HepG2 (cell line): ENCODE results near the gene SLC26A4. TPM values are rescaled to one million over a fixed set of nuclear protein-coding genes. Genes with fewer than 3 reads are reported as not detected.

Source experiments
- ATAC-seq: fragments of 200-7000 bp; cut with Tn5 transposase; 3 replicates; pipeline ENCODE4 v1.9.1; 2020; ENCODE audit warnings: mild to moderate bottlenecking, moderate library complexity
- BruUV-seq: library from RNA; stranded (reverse); fragments of 400-500 nt; replicated peaks from 2 replicates; lab custom pipeline; 2021; lab: Mats Ljungman, UMichigan
- CTCF ChIA-PET: fragments of 300-600 bp; formaldehyde crosslinking; extraction: SDS; loops from one replicate; lab custom pipeline; 2021; ENCODE audit warnings: low total read pairs, inconsistent platforms, low intra/inter-chr PET ratio; lab: Yijun Ruan, JAX
- POLR2A ChIA-PET: fragments of 350-600 bp; sonication (Branson Sonifier 250); formaldehyde crosslinking; loops from one replicate; lab custom pipeline; 2020; ENCODE audit warnings: antibody characterized with exemption, inconsistent platforms; lab: Yijun Ruan, JAX
- DNase-seq: peaks from one replicate; pipeline ENCODE4 v3.0.0-alpha.2; 2015; ENCODE audit warnings: low spot score
- FAIRE-seq: peaks from 3 replicates; lab custom pipeline; 2011; peaks lifted over from hg19 to GRCh38; lab: Jason Lieb, UNC
- H2AFZ ChIP-seq: one replicate; pipeline ENCODE4 v1.6.1; 2011; ENCODE audit warnings: low read length, inconsistent platforms
- H3K27ac ChIP-seq: fragments of 300-600 bp; 3 replicates; pipeline ENCODE4 v1.8.0; 2011; ENCODE audit warnings: mixed run types, mild to moderate bottlenecking, mixed read lengths, low read length, inconsistent platforms; ENCODE audit not compliant: insufficient read depth; ENCODE audit errors: extremely low read length
- H3K27me3 ChIP-seq, 2 experiments: fragments of 200-600 bp in 1 of 2; 2 replicates in 1 of 2; 3 replicates in 1 of 2; pipeline versions ENCODE4 v1.6.0 to v1.8.0; 2011; ENCODE audit warnings: low read length in 2 of 2, mild to moderate bottlenecking in 2 of 2, moderate library complexity in 2 of 2, inconsistent platforms in 1 of 2; ENCODE audit not compliant: insufficient read depth in 2 of 2, control insufficient read depth in 1 of 2
- H3K36me3 ChIP-seq, 2 experiments: fragments of 200-600 bp in 1 of 2; replicated peaks in 1 of 2; 2 replicates in 1 of 2; 3 replicates in 1 of 2; pipeline versions ENCODE4 v1.5.1 to v1.8.0; 2011; ENCODE audit warnings: low read length in 2 of 2, inconsistent platforms in 1 of 2; ENCODE audit not compliant: insufficient read depth in 2 of 2, control insufficient read depth in 1 of 2
- H3K4me1 ChIP-seq: 2 replicates; pipeline ENCODE4 v1.5.1; 2012; ENCODE audit warnings: low read length, inconsistent platforms; ENCODE audit not compliant: insufficient read depth
- H3K4me2 ChIP-seq: 2 replicates; pipeline ENCODE4 v1.6.0; 2011; ENCODE audit warnings: low read depth, low read length, inconsistent platforms
- H3K4me3 ChIP-seq, 3 experiments: fragments of 200-600 bp in 1 of 3; sonication (generic), shearing (Covaris generic) in 1 of 3; replicated peaks in 1 of 3; 2 replicates each; pipeline ENCODE4 v1.5.1; 2011 to 2016; ENCODE audit warnings: low read length in 3 of 3, inconsistent platforms in 2 of 3, low read depth in 2 of 3, mild to moderate bottlenecking in 2 of 3, control low read depth in 1 of 3, mixed read lengths in 1 of 3; ENCODE audit not compliant: insufficient read depth in 1 of 3
- H3K79me2 ChIP-seq: one replicate; pipeline ENCODE4 v1.6.1; 2011; ENCODE audit warnings: low read length, inconsistent platforms; ENCODE audit not compliant: insufficient read depth
- H3K9ac ChIP-seq: 2 replicates; pipeline ENCODE4 v1.6.0; 2011; ENCODE audit warnings: mild to moderate bottlenecking, low read depth, low read length, inconsistent platforms; ENCODE audit not compliant: insufficient read depth
- H3K9me3 ChIP-seq: 2 replicates; pipeline ENCODE4 v1.5.1; 2012; ENCODE audit warnings: mild to moderate bottlenecking, low read length
- H4K20me1 ChIP-seq: 2 replicates; pipeline ENCODE4 v1.6.0; 2011; ENCODE audit warnings: inconsistent platforms, mild to moderate bottlenecking, low read length, moderate library complexity; ENCODE audit not compliant: insufficient read depth
- ISL2 ChIP-seq: sonication (generic); formaldehyde crosslinking; IDR thresholded peaks from 2 replicates; pipeline ENCODE4 v1.5.0; 2020; ENCODE audit warnings: missing genetic modification reagents
- JARID2 ChIP-seq: sonication (generic); formaldehyde crosslinking; IDR thresholded peaks from 2 replicates; pipeline ENCODE4 v1.8.1; 2023; ENCODE audit warnings: missing genetic modification reagents, inconsistent platforms; ENCODE audit not compliant: insufficient replicate concordance
- LCORL ChIP-seq, 2 experiments: fragments of 450-650 bp in 1 of 2; sonication (generic) in 1 of 2; formaldehyde crosslinking in 1 of 2; IDR thresholded peaks; 2 replicates each; pipeline versions ENCODE4 v1.5.0 to v1.6.1; 2017 to 2020; ENCODE audit warnings: antibody characterized with exemption in 1 of 2, missing genetic modification reagents in 1 of 2
- SOX13 ChIP-seq, 3 experiments: fragments of 450-650 bp in 1 of 3; sonication (generic) in 1 of 3; formaldehyde crosslinking in 1 of 3; IDR thresholded peaks in 2 of 3; conservative IDR thresholded peaks in 1 of 3; 2 replicates each; pipeline versions ENCODE4 v1.5.0 to v1.6.1; 2016 to 2020; ENCODE audit warnings: antibody characterized with exemption in 1 of 3, mild to moderate bottlenecking in 1 of 3, missing compliant biosample characterization in 1 of 3, missing genetic modification reagents in 1 of 3, moderate library complexity in 1 of 3
- SRSF9 ChIP-seq: fragments of 200-400 bp; formaldehyde crosslinking; IDR thresholded peaks from 2 replicates; pipeline ENCODE4 v1.6.1; 2018; ENCODE audit warnings: borderline replicate concordance, mild to moderate bottlenecking, low read depth, low read length; ENCODE audit not compliant: insufficient read depth, poor library complexity, severe bottlenecking
- TEAD3 ChIP-seq: optimal IDR thresholded peaks from 2 replicates; pipeline ENCODE3; 2016; ENCODE audit warnings: borderline replicate concordance
- WIZ ChIP-seq: sonication (generic); formaldehyde crosslinking; IDR thresholded peaks from 2 replicates; pipeline ENCODE4 v1.5.1; 2020; ENCODE audit warnings: mild to moderate bottlenecking, missing genetic modification reagents
- ZNF274 ChIP-seq: sonication (generic); formaldehyde crosslinking; IDR thresholded peaks from 2 replicates; pipeline ENCODE4 v1.5.1; 2020; ENCODE audit warnings: mild to moderate bottlenecking, missing genetic modification reagents
- ZNF891 ChIP-seq: sonication (generic); formaldehyde crosslinking; IDR thresholded peaks from 2 replicates; pipeline ENCODE4 v1.5.0; 2020; ENCODE audit warnings: mild to moderate bottlenecking, missing genetic modification reagents
- WGBS: methylation state at CpG from one replicate; pipeline ENCODE4 v1.1.6; 2017; ENCODE audit warnings: low lambda C conversion rate; 5-methylcytosine and 5-hydroxymethylcytosine counted together
- in situ Hi-C: cut with HindIII; loops from 2 replicates; pipeline ENCODE4 v1.10.0; 2017; ENCODE audit warnings: low pct_unique_long_range_greater_than_20kb; ENCODE audit not compliant: extremely low pct_ligation_motif_present
- intact Hi-C: fragments of 100-400 bp; cut with micrococcal nuclease; formaldehyde crosslinking; loops from one replicate; pipeline ENCODE4 v1.10.0; 2022; ENCODE audit not compliant: unreplicated experiment
- polyA plus RNA-seq, 8 experiments: library from polyadenylated mRNA; depleted of rRNA in 3 of 8; stranded (reverse) in 7 of 8; unstranded in 1 of 8; fragments of >200 nt; fragmentation: Illumina TruSeq in 4 of 8; extraction: Trizol in 4 of 8; gene quantifications; 2 replicates each; pipeline versions ENCODE4 v1.2.1 to v1.2.3, GENCODE V29; 2011 to 2016; ENCODE audit warnings: low read depth in 4 of 8, missing spikeins in 1 of 8, mixed read lengths in 1 of 8; ENCODE audit not compliant: insufficient read depth in 1 of 8
- total RNA-seq, 5 experiments: library from RNA; depleted of rRNA; stranded (reverse); fragments of >200 nt; fragmentation: Illumina TruSeq; extraction: Trizol; gene quantifications; 2 replicates each; pipeline ENCODE4 v1.2.3, GENCODE V29; 2016; ENCODE audit warnings: low read depth in 1 of 5

SLC26A4 gene
- total and polyA plus RNA-seq, 2 of the 13 experiments (the other 11 are each of a cell fraction or from before 2014, with no cell fraction given) = 0.08 to 0.11 TPM

- no peaks in the 10 kb centered on the region for H3K36me3 ChIP-seq
- no TSS peak for BruUV-seq
- H3K79me2 ChIP-seq = no peaks in the 10 kb centered on the region
- ATAC-seq (no peak), FAIRE-seq (no peak), DNase-seq (no peak)
- H3K4me1 ChIP-seq = no peaks in the 10 kb centered on the region
- H2AFZ ChIP-seq = no peak overlapping the region
- no peak for TF ChIP-seq SOX13 (IDR thresholded peaks at IDR 0.05)
- TF ChIP-seq SOX13 (CRISPR knock-in tag; conservative IDR thresholded peaks at IDR 0.05 in 1 of 2, IDR thresholded peaks at IDR 0.05 in 1 of 2) = no peak
- no peak for TF ChIP-seq ISL2 (CRISPR knock-in tag)
- no peak for TF ChIP-seq JARID2 (CRISPR knock-in tag)
- TF ChIP-seq WIZ (CRISPR knock-in tag) = no peak
- no peak for TF ChIP-seq ZNF891 (CRISPR knock-in tag)
- TF ChIP-seq TEAD3 (CRISPR knock-in tag) = no peak
- no peak for TF ChIP-seq LCORL (IDR thresholded peaks at IDR 0.05)
- no peak for TF ChIP-seq LCORL (CRISPR knock-in tag; IDR thresholded peaks at IDR 0.05)
- TF ChIP-seq SRSF9 = no peak
- no peak for TF ChIP-seq ZNF274 (CRISPR knock-in tag)
- 35% methylated on average over 7 of the region's 7 CpGs for WGBS
- intact Hi-C loops (no loop called here), in situ Hi-C loops (no loop called here)
- no peak overlapping the region for H3K9ac ChIP-seq
- POLR2A ChIA-PET = no interaction called here
- H3K27ac ChIP-seq = no peak overlapping the region
- no peak overlapping the region for H3K4me3 ChIP-seq
- H3K9me3 ChIP-seq = no peaks in the 10 kb centered on the region
- H3K4me2 ChIP-seq = no peak overlapping the region
- H4K20me1 ChIP-seq = no peaks in the 10 kb centered on the region
- CTCF ChIA-PET = no interaction called here
- peaks cover 0 to 20% of the 10 kb centered on the region in 2 experiments; a peak in 4 of 5 replicates for H3K27me3 ChIP-seq
Measured at GRCh38 chr7:107697321-107698049, 36.9 kb downstream of the SLC26A4 start.
